Activated naive CD4-positive, alpha-beta T cell treated with Interleukin-2 at 50 U/mL for 16 hours (primary cell): ENCODE results near the gene AGAP1.

Source experiments
- DNase-seq: peaks from one replicate; pipeline ENCODE4 v3.0.0-alpha.2; 2020

Gene AGAP1

DNA sequence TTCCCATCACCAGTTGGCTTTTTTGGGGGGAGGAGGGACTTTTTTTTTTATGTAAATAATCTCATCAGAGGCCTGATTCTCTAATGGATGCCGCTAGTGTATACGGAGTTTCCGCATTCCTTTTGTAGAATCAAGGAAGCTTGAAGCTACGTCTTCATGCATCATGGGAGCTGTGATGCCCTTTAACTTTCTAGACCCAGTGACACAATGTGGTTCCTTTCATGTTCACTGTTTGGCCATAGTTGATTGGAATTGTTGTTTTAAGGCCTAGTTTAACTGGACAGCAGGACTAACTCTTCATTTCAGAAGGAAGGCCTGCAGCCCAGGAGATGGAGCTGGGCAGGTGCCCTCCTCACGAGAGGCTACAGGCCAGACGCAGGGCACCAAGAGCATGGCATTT, 287.9 kb downstream of the AGAP1 start:
- no peak for DNase-seq

DNA sequence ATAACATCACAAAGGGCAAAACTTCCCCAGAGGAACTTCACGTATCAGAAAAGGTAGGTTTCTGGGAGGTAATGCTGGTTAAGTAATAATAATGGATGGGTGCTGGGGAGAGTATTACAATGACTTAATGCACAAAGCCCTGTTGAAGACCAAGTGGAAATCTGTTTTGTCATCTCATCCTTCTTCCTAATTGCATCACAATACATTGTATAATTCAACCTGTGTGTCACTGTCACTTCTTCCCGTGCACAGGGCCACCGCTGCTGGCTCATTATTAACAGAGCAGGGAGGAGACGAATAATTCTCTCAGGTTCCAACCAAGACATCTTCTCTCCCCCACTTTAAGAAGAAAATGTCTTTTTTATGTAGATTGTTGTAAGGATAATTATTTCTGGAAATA, 290.9 kb downstream of the AGAP1 start:
- DNase-seq = no peak

DNA sequence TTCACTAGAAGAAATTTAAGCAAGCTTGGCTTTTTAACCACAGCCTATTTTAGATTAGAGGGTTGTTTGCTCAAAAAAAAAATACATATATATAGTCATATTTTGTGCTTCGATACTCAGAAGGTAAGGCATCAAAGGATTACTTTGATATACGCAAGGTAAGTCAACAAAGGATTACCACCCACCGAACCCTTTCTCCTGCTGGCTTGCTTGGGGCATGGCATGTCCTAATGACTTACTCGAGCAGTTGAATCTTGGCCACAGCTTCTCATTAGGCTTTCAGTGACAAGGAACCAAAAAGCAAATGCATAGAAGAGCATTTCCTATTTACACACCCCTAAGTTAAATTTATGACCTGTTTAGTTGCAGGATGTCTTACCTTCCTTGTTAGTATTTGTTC, 295.7 kb downstream of the AGAP1 start:
- DNase-seq = no peak

DNA sequence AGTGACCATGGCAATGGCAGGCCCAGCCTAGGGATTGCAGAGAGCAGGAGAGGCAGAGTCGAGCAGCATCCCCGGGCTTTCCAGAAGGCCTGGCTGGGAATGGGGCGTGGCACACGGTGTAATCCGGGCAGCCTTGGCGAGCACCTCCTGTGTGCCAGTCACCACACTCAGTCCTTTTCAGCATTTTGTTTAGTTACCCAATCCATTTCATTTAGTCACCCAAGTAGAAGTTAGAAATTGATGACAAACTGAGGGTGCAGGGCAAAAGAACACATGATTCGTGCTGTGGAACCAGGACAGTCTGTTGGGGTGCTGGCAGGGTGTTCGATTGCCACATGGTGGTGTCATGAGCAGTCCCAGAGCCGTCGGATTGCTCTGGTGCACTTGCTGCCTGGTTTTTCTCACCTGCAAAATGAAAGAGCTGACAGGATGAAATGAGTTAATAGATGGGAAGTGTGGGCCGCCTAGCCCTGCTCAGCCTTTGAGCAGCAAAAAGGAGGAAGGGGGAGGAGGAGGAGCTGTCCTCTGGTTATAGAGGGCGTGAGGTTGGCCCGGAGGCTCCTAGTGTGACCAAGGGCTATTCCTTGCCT, 299.4 kb downstream of the AGAP1 start:
- no peak for DNase-seq

DNA sequence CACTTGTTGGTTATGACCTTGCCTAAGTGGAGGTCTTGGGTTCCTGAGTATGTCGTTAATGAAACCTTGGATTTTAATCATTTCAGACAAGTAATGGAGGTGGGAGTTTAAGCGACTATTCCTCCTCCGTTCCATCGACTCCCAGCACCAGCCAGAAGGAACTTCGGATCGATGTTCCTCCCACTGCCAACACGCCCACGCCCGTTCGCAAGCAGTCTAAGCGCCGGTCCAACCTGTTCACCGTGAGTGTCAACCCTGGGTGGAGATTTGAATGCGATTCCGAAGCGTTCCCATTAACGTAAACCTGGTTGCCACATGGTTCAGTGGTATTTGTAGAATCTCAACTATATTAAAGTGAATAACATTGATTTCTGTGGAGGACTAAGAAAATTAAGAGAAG, 305.4 kb downstream of the AGAP1 start:
- no peak for DNase-seq

DNA sequence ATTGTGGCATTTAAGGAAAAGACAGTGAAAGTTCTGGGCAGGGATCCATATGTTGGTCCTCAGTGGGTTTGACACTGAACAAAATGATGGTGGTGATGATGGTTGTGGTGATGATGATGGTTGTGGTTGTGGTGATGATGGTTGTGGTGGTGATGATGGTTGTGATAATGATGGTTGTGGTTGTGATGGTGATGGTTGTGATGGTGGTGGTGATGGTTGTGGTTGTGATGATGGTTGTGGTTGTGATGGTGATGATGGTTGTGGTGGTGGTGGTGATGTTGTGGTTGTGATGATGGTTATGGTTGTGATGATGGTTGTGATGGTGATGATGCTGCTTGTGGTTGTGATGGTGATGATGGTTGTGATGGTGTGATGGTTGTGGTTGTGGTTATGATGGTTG, 308.7 kb downstream of the AGAP1 start:
- DNase-seq = no peak

DNA sequence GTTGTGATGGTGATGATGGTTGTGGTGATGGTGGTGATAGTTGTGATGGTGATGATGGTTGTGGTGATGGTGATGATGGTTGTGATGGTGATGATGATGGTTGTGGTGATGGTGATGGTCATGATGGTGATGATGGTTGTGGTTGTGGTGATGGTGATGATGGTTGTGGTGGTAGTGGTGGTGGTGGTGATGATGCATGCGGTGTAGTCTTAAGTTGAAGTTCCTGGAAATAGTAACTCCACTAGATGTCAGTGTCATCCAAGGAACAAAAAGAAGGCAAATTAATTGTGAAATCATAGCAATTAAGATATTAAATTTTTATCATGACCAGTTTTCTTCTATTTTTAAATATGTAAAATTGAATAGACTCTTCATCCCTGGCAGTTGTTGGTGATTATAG, 309.2 kb downstream of the AGAP1 start:
- DNase-seq = no peak

DNA sequence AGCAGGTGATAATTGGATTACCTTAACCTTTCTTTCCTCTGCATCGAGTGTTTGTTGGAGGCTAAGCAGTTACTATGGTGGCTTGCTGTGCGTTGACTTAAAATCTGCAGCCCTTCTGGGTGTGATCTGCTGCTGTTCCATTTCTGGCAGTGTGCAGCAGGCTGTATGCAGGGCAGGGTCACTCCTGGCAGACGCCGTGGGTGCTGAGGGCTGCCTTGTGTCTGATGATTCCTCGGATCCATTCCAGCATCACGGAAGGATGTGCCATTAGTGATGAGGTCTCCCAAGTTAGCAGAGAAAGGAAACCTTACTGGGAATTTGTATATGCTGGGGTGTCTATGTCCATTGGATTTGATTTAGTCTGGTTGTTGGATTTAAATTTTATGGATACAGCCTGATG, 310.8 kb downstream of the AGAP1 start:
- no peak for DNase-seq

DNA sequence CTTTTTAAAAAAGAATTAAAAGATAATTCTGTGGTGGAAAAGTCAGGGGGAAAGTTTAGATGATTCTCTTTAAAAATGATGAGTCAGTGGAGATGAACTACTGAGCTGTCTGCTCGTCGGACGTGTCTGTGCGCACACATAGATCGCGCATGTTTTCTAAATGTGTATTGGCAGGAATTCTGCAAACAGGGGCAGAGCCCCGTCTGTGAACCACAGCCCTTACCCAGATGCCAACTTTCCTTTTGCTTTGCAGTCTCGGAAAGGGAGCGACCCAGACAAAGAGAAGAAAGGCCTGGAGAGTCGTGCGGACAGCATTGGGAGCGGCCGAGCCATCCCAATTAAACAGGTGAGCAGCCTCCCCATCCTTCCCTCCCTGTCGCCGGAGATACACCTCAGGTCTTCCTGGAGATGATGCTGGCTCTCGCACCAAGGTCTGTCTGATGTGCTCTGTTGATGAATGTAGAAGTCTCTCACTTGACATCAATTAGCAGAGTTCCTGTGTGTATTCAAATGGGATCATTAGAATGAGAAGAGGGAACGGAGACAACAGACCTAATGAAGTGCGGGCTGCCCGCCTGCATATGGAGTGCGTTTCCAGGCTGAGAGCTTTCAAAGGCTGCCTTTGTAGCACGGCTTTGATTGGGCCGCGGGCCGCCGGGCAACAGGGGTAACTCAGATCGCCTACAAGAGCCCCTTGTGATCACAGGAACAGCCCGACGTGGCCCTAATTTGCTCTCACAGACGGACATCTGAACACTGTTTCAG, 313.3 kb downstream of the AGAP1 start:
- no peak for DNase-seq

DNA sequence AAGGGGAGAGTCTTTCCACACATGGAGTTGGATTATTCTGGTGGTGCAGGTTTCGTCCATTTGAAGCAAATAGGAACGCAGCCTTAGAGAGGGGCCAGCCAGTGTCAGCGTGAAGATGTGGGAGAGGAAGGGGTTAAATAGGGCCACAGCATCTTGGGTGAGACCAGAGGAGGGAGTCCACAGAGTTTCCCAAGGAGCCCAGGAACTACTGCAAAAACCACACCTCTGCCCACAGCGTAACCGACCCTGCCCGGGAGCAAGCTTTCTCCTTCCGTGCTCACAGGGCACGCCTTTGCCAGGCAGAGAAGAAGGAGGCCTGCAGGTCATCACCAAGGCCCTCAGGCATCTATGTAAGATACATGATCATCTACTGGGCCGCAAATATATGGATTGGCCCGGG, 314.5 kb downstream of the AGAP1 start:
- no peak for DNase-seq

DNA sequence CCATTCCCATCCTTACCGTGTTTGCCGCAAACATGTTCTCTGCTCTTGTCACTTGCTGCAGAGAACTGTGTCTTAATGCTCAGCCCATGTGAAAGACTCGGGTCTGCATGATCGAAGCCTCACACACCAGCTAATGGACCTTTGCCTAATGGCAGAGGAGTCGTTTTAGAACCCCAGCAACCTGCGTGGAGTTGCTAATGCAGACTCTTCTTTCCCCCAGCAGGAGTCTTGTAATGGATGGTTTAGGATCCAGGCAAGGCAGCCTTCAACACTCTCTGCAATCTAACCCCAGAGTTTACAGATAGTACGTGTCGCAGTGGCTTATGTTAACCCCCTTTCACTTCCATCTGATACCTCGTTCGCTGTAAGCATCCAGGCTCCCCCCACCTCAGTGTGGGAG, 316.4 kb downstream of the AGAP1 start:
- no peak for DNase-seq

DNA sequence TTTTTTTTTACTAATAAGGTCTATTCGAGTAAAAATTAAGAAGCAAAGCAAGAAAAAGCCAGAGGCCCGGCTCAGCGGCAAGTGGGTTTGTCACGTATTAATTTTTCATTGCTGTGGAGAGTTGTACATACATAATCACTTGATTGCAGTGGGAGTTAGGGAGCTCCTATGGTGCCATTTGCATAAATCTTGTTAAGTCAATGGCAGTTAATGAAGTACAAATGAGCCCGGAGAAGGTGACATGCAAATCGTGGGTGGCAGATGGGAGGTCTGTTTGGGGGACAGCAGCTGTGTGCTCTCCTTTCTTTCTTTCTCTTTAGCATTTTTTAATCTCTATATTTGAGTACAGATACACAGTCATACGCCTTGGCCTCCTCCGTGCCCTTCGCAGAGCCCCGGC, 317.0 kb downstream of the AGAP1 start:
- no peak for DNase-seq

DNA sequence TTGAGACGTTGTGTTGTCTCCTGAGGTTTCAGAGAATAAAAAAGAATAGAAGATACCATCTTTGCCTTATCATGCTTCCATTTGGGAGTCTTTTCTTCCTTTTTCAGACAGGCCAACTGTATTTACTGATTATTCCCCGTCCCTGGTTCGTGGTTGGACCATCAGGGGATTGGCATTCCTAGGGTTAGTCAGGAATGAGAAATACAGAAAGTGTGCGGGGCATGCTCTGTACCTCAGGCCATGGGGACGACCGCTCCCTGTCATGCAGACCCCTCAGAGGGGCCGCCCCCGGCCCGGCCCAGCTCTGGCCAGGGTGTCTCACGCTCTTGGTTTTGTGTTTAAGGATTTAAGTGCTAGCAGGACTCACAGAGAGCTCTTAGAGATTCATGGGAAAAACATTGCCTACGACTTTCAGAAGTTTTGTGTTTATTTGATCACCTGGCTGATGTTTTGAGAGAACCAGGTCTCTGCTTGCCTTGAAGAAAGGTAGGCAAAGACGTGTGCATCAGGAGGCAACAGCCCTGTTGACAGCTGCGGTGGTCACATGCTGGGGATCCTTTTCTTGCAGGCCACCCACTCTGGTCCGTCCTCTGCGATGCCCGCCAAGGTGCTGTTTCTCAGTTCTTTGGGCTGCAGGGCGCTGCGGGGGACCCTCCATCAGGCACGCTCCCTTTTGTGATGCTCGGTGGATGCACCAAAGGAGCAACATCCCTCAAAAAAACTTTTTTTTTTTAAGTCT, 317.8 kb downstream of the AGAP1 start:
- no peak for DNase-seq

DNA sequence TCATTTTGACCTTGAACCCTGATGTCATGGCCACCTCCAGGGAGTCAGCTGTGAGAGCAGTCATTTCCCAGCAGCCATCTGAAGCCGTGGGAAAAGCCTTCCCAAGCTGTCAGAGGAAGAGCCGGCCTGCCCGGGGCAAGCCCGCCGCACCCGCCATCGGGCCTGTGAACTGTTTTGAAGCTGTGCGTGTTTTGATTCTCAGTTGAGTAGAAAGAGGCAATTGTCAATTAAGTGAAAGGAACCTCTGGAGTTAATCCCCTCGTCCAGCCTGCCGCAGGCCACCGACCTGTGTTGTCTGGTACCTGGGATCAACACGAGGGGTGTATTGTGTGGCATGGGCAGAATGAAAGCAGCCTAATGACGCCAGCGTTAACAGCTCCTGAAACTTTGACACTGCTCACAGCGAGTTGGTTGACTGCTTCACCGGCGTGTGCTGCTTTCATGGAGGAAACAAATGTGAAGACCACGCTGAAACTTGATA, 318.4 kb downstream of the AGAP1 start:
- no peak for DNase-seq

DNA sequence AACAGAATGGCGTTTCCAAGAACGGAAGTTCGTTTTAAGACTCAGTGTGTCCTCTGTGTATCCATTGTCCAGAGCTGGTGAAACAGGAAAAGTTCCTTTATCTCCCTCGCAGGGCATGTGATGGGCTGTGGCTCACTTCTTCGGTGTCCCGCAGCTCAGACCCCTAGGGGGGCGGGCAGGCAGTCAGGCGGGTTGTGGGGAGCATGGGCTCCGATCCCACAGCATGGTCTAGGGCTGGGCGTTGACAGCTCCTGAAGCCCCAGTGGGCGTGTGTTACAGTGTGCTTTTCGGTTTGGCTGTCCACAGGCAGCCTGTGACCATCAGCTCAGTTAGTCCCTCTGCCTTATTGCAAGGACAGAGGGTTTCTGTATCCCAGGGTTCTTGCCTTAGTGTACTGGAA, 319.6 kb downstream of the AGAP1 start:
- DNase-seq = no peak

DNA sequence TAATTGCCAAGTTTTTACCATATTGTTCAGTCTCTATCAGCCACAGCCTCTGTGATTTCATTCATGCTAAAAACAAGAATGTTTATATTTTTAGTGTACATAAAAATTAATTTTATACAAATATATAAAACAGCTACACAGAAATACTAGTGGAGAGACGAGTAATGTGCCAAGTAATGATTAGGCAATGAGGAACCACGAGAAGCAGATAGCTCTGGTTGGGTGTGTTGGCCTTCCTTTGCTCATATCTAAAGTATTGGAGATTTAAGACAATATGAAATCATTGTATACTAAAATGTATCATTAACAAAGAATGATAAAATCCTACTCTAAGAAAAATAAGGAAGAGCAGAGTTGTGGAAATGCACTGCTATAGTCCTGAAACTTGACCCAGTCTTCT, 326.7 kb downstream of the AGAP1 start:
- DNase-seq = no peak

DNA sequence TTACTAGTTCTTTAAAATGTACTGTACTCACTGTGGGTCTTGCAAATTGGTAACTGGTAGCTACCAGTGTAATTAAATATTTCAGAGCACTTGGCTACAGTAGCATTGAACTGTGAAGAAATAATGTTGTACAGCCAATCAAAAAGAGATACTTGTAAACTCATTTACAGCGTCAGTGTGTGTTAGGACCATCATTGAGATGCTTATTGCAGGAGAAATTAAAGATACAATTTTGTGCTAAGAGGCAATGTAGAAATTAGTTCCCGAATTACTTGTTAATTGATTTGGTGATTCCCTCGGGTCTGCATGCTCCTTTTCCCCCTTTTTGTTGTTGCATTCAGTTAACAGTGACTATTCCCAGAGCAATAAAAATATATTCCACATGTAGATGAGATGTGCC, 330.5 kb downstream of the AGAP1 start:
- no peak for DNase-seq

DNA sequence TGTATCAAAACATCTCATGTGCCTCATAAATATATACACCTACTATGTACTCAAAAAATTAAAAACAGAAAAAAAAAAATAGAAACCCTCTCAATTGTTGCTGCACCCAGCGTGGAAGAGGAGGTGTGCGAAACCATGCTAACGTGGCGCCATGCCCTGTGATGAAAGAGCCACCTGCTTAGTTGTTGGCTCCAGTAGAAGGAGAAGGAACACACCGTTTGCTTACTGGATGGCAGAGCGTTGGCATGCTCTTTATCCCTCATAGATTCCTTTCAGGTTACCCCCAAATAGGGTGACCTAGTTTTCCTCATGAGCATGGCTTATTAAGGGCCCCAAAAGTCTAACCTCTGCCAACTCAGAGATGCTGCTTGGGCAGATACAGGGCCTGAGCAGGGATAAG, 332.1 kb downstream of the AGAP1 start:
- DNase-seq = no peak

DNA sequence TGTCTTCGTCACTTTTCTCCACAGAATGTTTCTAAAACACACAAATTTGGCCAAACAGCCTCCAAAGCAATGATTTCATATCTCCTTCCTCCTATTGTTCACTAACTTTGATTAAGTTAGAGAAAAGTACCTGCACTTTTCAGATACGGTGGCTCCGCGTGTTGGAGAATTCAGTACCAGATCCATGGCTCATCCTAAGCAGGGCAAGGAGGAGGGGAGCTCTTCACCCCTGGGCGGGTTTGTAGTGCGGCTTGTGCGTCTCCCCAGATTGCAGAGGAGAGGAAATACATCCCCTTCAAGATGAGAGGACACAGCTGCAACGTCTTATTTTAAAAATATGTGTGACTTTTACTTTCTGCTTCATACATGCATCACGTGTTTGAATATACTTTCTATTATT, 333.0 kb downstream of the AGAP1 start:
- DNase-seq = no peak

DNA sequence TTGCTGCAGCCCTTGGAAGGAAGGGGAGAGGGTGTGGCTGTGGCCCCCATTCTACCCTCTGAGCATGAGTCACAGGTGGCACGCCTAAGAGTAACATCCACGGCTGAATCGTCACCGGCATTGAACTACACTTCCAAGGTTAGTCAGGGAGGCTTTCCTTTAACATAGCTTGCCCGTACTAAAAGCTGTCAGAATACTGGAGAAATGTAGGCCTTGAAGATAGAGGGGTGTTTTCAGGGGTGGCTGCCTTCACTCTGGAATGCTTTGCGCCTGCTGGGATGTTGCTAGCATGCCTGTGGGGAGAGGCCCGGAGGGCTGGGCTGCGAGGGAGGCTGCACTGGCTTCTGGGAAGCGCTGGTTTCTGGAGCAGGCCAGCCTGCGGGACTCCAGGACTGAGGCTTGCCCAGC, 333.7 kb downstream of the AGAP1 start:
- DNase-seq = no peak

DNA sequence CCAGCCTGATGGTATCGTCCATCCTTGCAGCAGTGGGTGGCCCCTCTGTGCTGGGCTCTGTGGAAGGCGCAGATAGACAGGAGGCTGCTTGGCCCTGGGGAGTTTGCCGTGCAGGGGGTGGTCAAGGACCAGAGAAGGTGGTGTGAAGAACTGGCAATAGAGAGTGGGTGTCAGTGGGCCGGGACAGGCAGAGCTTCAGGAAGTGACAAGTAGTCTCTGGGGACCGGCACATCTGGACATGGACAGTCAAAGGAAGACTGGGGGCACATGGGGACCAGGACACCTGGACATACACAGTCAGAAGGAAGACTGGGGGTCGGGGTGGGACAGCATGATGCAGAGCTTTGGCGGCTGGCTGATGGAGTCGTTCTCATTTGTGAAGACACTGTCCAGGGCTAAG, 335.9 kb downstream of the AGAP1 start:
- no peak for DNase-seq

DNA sequence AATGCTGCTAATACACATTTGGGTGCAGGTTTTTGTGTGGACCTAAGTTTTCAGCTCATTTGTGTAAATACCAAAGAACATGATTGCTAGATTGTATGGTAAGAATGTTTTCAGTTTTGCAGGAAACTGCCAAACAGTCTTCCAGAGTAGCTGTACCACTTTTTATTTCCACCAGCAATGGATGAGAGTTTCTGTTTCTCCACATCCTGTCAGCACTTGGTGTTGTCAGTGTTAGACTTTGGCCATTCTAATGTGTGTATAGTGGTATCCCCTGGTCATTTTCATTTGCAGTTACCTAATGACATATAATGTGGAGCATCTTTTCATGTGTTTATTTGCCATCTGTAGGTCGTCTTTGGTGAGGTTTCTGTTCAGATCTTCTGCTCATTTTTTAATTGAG, 337.9 kb downstream of the AGAP1 start:
- DNase-seq = no peak

DNA sequence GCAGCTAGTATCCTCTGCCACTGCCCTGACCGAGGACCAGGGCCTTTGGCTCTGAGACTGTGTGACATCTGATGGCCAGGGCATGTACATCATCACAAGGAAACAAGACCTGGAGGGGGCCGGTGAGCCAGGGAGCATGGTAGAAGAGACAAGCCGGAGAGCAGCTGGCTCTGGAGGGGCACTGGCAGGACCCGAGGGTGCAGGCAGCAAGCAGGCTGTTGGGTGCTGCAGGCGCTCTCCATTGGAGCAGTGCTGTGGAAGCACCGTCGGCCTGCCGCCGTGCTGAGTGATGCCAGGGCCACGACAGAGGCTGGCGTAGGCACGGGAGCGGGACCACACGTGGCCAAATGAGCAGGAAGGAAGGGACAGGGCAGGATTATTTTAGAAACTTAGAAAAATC, 339.1 kb downstream of the AGAP1 start:
- DNase-seq = no peak

DNA sequence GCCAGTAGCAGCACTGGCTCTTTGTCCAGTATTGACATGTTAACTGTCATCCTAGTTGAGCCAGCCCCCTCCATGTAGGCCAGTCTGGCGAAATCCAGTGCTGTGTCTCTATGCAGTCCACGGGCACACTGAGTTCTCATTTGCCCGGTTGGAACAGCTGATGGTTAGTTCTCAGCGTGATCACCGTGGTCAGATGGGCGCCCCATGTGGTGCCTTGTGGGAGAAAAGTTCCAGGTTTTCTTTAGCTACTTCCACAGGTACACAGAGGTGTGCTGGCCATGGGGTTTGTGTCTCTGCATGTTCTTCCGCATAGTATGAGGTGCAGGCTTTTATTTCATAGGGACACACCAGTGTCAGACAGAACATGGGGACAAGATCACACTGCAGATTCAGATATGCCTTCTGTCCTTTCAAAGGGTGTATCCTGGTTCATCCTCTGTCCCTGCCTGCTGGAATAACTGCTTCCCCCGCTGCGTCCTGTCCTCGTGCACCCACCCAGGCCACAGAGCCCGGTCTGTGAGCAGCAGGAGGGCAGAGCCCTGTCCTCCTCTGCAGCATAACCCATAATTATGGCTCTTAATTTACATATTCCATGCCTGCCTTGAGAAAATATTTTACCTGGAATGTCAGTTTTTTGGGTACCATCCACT, 340.3 kb downstream of the AGAP1 start:
- DNase-seq = no peak
